Kasumi-1 (cell line): Measurements from ENCODE around the gene TPRN.
A peak's percentile ranks its signal among the peaks of the same experiment; 100 is the strongest.
"Not testable (repeated sequence)": the region's sequence is repeated elsewhere in the genome, so short reads cannot be mapped to it uniquely, and the experiment has no call there.

Source experiments
- DNase-seq, 2 experiments: peaks; one replicate each; lab custom pipeline; 2025; lab: John Stamatoyannopoulos, UW

TPRN gene, protein sequence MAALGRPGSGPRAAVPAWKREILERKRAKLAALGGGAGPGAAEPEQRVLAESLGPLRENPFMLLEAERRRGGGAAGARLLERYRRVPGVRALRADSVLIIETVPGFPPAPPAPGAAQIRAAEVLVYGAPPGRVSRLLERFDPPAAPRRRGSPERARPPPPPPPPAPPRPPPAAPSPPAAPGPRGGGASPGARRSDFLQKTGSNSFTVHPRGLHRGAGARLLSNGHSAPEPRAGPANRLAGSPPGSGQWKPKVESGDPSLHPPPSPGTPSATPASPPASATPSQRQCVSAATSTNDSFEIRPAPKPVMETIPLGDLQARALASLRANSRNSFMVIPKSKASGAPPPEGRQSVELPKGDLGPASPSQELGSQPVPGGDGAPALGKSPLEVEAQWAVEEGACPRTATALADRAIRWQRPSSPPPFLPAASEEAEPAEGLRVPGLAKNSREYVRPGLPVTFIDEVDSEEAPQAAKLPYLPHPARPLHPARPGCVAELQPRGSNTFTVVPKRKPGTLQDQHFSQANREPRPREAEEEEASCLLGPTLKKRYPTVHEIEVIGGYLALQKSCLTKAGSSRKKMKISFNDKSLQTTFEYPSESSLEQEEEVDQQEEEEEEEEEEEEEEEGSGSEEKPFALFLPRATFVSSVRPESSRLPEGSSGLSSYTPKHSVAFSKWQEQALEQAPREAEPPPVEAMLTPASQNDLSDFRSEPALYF

GRCh38 chr9:137200311-137201204 lies at the start of gene TPRN:
Gene TPRN, minus strand, starts transcription at chr9:137200741. Its CDS starts 30 bp downstream, at chr9:137200711.
- DNase-seq, result peak; percentile 97 to 98

- no peak for DNase-seq
Measured at GRCh38 chr9:137247916-137248175, 47.3 kb upstream of the TPRN start.

DNA sequence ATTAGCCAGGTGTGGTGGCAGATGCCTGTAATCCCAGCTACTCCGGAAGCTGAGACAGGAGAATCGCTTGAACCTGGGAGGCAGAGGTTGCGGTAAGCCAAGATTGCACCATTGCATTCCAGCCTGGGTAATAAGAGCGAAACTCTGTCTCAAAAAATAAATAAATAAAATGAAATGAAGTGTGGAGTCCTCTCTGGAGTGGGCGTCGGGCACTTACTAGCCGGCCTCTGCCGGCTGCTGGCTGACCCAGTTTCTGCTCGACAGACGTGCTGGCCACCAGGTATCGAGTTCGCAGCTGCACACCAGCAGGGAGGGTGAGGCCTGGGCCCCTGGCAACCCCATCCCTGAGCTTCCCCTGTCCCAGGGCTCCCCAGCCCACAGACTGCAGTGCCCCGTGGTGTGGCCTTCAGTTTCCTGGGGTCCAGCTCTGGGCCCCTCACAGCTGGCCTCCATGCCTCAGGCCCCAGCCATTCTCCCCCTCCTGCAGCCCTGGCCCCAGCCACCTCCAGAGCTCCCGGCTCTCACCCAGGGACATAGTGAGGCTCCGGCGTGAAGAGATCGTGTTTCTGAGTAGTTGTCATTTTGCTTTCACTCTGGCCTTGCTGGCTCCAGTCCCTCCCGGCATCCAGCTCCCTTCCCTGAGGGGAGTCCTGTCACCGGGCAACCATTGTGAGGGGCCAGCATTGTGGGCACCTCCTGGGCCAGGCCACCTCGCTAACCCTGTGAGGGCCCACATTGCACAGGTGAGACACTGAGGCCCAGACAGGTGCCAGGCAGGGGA lies 46.8 kb upstream of the TPRN start:
- no peak for DNase-seq

- DNase-seq, result no peak
Measured at GRCh38 chr9:137245450-137246421, 45.2 kb upstream of the TPRN start.

GRCh38 chr9:137244486-137245449 lies 44.2 kb upstream of the TPRN start:
- DNase-seq, result no peak

DNA sequence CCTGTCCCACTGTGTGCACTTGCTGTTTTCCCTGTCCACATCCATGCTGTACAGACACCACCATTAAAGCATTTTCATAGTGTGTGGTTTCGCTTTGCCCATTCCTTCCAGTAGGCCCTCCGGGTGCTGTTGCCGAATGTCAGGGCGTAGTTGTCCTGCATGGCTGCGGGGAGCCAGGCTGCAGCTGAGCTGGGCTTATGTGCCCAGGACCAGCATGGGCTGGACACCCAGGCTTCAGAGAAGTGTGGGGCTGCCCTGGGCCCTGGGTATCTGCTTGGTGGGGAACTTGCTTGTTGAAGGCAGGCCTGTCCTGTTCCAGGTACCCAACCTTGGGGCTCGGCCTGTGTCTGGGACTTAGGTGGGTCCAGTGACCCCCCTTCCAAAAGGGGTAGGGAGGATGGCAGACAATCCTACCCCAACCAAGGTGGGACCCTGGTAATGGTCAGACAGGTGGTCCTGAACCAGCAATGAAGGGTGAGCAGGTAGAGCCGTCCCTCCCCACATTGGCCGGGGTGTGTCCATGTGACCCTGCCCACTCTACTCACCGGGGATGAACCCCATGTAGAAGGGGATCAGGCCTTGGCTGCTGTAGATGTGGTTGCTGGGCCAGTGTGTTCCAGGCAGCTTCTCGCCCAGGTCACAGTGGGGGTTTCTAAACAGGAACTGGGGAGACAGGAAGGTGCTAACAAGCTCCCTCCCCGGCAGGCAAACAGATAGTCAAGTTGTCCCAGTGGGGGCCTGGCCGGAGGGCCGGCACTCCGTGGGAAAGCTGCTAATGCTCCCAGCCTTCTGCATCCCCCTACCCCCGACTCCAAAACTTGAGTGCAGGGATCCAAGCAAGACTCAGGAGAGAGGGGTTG lies 43.3 kb upstream of the TPRN start:
- DNase-seq, result peak in 1 of 2 experiments; percentile 24

DNA sequence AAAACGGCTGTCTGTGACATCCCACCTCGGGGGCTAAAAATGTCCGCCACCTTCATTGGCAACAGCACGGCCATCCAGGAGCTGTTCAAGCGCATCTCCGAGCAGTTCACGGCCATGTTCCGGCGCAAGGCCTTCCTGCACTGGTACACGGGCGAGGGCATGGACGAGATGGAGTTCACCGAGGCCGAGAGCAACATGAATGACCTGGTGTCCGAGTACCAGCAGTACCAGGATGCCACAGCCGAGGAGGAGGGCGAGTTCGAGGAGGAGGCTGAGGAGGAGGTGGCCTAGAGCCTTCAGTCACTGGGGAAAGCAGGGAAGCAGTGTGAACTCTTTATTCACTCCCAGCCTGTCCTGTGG lies 42.7 kb upstream of the TPRN start:
- DNase-seq, result not testable (repeated sequence)

GRCh38 chr9:137242269-137243203 lies 42.0 kb upstream of the TPRN start:
- DNase-seq, result no peak

- no peak for DNase-seq
Measured at GRCh38 chr9:137241490-137242268, 41.1 kb upstream of the TPRN start.

GRCh38 chr9:137240841-137241489 lies 40.4 kb upstream of the TPRN start, which contains the start of gene TUBB4B:
Gene TUBB4B, plus strand, starts transcription at chr9:137241287. Its CDS starts 74 bp downstream, at chr9:137241361.
- DNase-seq, result peak; percentile 99

DNA sequence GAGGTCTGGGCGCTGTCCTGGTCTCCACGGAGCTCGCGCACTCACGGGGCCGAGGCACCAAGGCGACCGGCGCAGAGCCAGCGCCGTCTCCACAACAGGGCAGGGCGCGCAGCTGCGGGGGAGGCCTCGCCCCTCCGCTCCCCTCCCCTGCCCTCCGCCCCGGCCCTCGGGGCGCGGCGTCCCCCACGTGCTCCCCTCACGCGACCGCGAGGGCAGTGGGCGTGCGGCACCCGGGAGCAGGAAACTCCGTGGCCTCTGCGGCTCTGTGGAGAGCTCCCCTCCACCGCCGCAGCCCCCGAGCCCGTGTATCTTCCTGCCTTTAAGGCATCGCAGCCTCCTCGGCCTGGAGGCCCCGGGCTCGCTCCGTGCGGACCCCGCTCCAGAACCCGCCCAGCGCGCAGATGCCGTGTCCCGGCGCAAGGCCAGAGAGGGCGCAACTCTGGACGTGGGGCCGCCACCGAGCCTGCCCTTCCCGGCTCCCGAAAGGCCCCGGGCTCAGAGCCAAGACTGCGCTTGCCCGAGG lies 39.8 kb upstream of the TPRN start:
- peak; percentile 59 to 63 for DNase-seq

DNA sequence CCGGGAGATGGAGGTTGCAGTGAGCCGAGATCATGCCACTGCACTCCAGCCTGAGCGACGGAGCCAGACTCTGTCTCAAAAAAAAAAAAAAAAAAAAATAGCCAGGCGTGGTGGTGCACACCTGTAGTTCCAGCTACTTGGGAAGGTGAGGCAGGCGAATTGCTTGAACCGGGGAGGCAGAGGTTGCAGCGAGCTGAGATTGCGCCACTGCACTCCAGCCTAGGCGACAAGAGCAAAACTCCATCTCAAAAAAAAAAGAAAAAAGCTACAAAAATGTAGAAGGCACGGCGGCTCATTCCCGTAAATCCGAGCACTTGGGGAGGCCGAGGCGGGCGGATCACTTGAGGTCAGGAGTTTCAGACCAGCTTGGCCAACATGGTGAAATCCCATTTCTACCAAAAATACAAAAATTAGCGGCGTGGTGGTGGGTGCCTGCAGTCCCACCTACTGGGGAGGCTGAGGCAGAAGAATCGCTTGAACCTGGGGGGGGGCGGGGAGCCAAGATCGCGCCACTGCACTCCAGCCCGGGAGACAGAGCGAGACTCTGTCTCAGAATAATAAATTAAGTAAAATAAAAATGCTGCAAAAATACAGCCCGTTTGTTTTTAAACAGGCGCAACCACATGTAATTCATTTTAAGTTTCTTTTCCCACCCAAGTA lies 39.1 kb upstream of the TPRN start:
- DNase-seq, result not testable (repeated sequence)

- DNase-seq, result no peak
Measured at GRCh38 chr9:137237759-137238726, 37.5 kb upstream of the TPRN start.

GRCh38 chr9:137236936-137237421 lies 36.4 kb upstream of the TPRN start:
- DNase-seq, result no peak
